ENCODE measurements around the gene SOX30. TPM values are rescaled to one million over a fixed set of nuclear protein-coding genes. Genes with fewer than 3 reads are reported as not detected.
A peak's percentile ranks its signal among the peaks of the same experiment; 100 is the strongest.

The SOX30 gene
- total RNA-seq, 4 donors from 2014 or later, result 0.16 to 0.75 TPM; not detected in 2

- intact Hi-C loops (cut with DNase I; ENCODE audit: low total_unique reads), result no loop called here
- no peak for TF ChIP-seq CTCF (IDR thresholded peaks at IDR 0.05)
- no peak for TF ChIP-seq POLR2A (IDR thresholded peaks at IDR 0.05)
- no peak for TF ChIP-seq POLR2AphosphoS5 (IDR thresholded peaks at IDR 0.05)
- no peak for TF ChIP-seq EP300 (IDR thresholded peaks at IDR 0.05; ENCODE audit: low read depth)
- peaks cover 0 to 7% (median 0%) of the 10 kb centered on the region in 4 donors for H3K4me1 ChIP-seq
- H3K9me3 ChIP-seq, result no peaks in the 10 kb centered on the region
- WGBS, 2 donors (ENCODE audit: low coverage in 1 of 2), result 66 to 74% methylated on average over 3 to 4 of the region's 4 CpGs
- H3K27me3 ChIP-seq, result no peaks in the 10 kb centered on the region
- in situ Hi-C loops (cut with MboI; ENCODE audit: low pct_ligation_motif_present in 1 of 4, low pct_unique_long_range_greater_than_20kb in 1 of 4, low sequenced_read_pairs in 3 of 4), result no loop called here
- H3K36me3 ChIP-seq, result no peaks in the 10 kb centered on the region
- no peak overlapping the region for H3K27ac ChIP-seq
- no peak for DNase-seq
- no peak overlapping the region for H3K4me3 ChIP-seq
Observed at GRCh38 chr5:157602505-157602904, 49.7 kb downstream of the SOX30 start.

GRCh38 chr5:157600252-157600651, 52.0 kb downstream of the SOX30 start:
- Histone ChIP-seq H3K36me3 (no peaks in the 10 kb centered on the region), H3K4me3 (no peak overlapping the region), H3K27me3 (no peaks in the 10 kb centered on the region), H3K27ac (no peak overlapping the region), H3K9me3 (no peaks in the 10 kb centered on the region), H3K4me1 (peaks cover 0 to 4% (median 0%) of the 10 kb centered on the region in 4 donors)
- no peak for DNase-seq
- in situ Hi-C loops (cut with MboI; ENCODE audit: low pct_ligation_motif_present in 1 of 4, low pct_unique_long_range_greater_than_20kb in 1 of 4, low sequenced_read_pairs in 3 of 4), result no loop called here
- WGBS, 2 donors (ENCODE audit: low coverage in 1 of 2), result 91% methylated on average over 1 of the region's 1 CpG; no CpG with 5 or more reads in 1 of the 2 donors
- TF ChIP-seq POLR2AphosphoS5 (IDR thresholded peaks at IDR 0.05), result no peak
- no peak for TF ChIP-seq CTCF (IDR thresholded peaks at IDR 0.05)
- no peak for TF ChIP-seq EP300 (IDR thresholded peaks at IDR 0.05; ENCODE audit: low read depth)
- TF ChIP-seq POLR2A (IDR thresholded peaks at IDR 0.05), result no peak
- intact Hi-C loops (cut with DNase I; ENCODE audit: low total_unique reads), result no loop called here

GRCh38 chr5:157599565-157599964, 52.7 kb downstream of the SOX30 start:
- Histone ChIP-seq H3K36me3 (no peaks in the 10 kb centered on the region), H3K27me3 (no peaks in the 10 kb centered on the region), H3K27ac (no peak overlapping the region), H3K4me1 (peaks cover 0 to 4% (median 0%) of the 10 kb centered on the region in 4 donors), H3K4me3 (no peak overlapping the region), H3K9me3 (no peaks in the 10 kb centered on the region)
- intact Hi-C loops (cut with DNase I; ENCODE audit: low total_unique reads) (no loop called here), in situ Hi-C loops (cut with MboI; ENCODE audit: low pct_ligation_motif_present in 1 of 4, low pct_unique_long_range_greater_than_20kb in 1 of 4, low sequenced_read_pairs in 3 of 4) (no loop called here)
- no peak for DNase-seq
- WGBS, 2 donors (ENCODE audit: low coverage in 1 of 2), result 78 to 89% methylated on average over 2 to 3 of the region's 3 CpGs
- TF ChIP-seq EP300 (IDR thresholded peaks at IDR 0.05; ENCODE audit: low read depth), result no peak
- TF ChIP-seq POLR2A (IDR thresholded peaks at IDR 0.05), result no peak
- no peak for TF ChIP-seq CTCF (IDR thresholded peaks at IDR 0.05)
- no peak for TF ChIP-seq POLR2AphosphoS5 (IDR thresholded peaks at IDR 0.05)

- H3K36me3 ChIP-seq, result no peaks in the 10 kb centered on the region
- no peak for DNase-seq
- no peaks in the 10 kb centered on the region for H3K9me3 ChIP-seq
- 54 to 91% methylated on average over 2 of the region's 2 CpGs for WGBS, 2 donors (ENCODE audit: low coverage in 1 of 2)
- in situ Hi-C loops (cut with MboI; ENCODE audit: low pct_ligation_motif_present in 1 of 4, low pct_unique_long_range_greater_than_20kb in 1 of 4, low sequenced_read_pairs in 3 of 4), result no loop called here
- H3K27me3 ChIP-seq, result no peaks in the 10 kb centered on the region
- TF ChIP-seq EP300 (IDR thresholded peaks at IDR 0.05; ENCODE audit: low read depth) (no peak), POLR2A (IDR thresholded peaks at IDR 0.05) (no peak)
- H3K27ac ChIP-seq, result peak overlapping the region in 1 of 4 donors; percentile 27
- intact Hi-C loops (cut with DNase I; ENCODE audit: low total_unique reads), result no loop called here
- peaks cover 0 to 12% (median 0%) of the 10 kb centered on the region in 4 donors for H3K4me1 ChIP-seq
- no peak overlapping the region for H3K4me3 ChIP-seq
Observed at GRCh38 chr5:157598350-157598936, 53.8 kb downstream of the SOX30 start.

GRCh38 chr5:157597277-157597676, 55.0 kb downstream of the SOX30 start:
- H3K27ac ChIP-seq, result peak overlapping the region in 2 of 4 donors; percentile 3 to 44
- H3K4me3 ChIP-seq, result no peak overlapping the region
- intact Hi-C loops (cut with DNase I; ENCODE audit: low total_unique reads) (no loop called here), in situ Hi-C loops (cut with MboI; ENCODE audit: low pct_ligation_motif_present in 1 of 4, low pct_unique_long_range_greater_than_20kb in 1 of 4, low sequenced_read_pairs in 3 of 4) (no loop called here)
- no peaks in the 10 kb centered on the region for H3K36me3 ChIP-seq
- peaks cover 0 to 23% (median 0%) of the 10 kb centered on the region in 4 donors for H3K4me1 ChIP-seq
- no peak for DNase-seq
- WGBS, 2 donors (ENCODE audit: low coverage in 1 of 2), result 33 to 74% methylated on average over 1 of the region's 1 CpG
- TF ChIP-seq CTCF (IDR thresholded peaks at IDR 0.05), result no peak
- no peak for TF ChIP-seq EP300 (IDR thresholded peaks at IDR 0.05; ENCODE audit: low read depth)
- TF ChIP-seq POLR2A (IDR thresholded peaks at IDR 0.05), result no peak
- no peak for TF ChIP-seq POLR2AphosphoS5 (IDR thresholded peaks at IDR 0.05)
- no peaks in the 10 kb centered on the region for H3K27me3 ChIP-seq
- no peaks in the 10 kb centered on the region for H3K9me3 ChIP-seq

Data from transverse colon (tissue), 4 donors.